Epithelial cell of esophagus (primary cell): ENCODE measurements around the gene ARHGEF28.

Experiments
- DNase-seq: peaks from one replicate; pipeline ENCODE4 v3.0.0; 2010; ENCODE audit warnings: low read depth
- H3K4me3 ChIP-seq: 2 replicates; pipeline ENCODE4 v1.5.1; 2011; ENCODE audit warnings: mild to moderate bottlenecking, low read length, control low read depth
- CTCF ChIP-seq: IDR thresholded peaks from 2 replicates; pipeline ENCODE4 v1.5.1; 2011; ENCODE audit warnings: low read depth, mild to moderate bottlenecking, low read length, control low read depth, inconsistent platforms; ENCODE audit not compliant: insufficient read depth; ENCODE audit errors: missing control alignments

Gene ARHGEF28

GRCh38 chr5:73867345-73868335 is 241.6 kb downstream of the ARHGEF28 start:
- TF ChIP-seq CTCF, result no peak
- peak; percentile 42 for DNase-seq
- no peak overlapping the region for H3K4me3 ChIP-seq

- no peak overlapping the region for H3K4me3 ChIP-seq
- no peak for TF ChIP-seq CTCF
- peak; percentile 39 for DNase-seq
Observed at GRCh38 chr5:73883646-73884045, 257.6 kb downstream of the ARHGEF28 start.

GRCh38 chr5:73887688-73888087 is 261.7 kb downstream of the ARHGEF28 start:
- no peak overlapping the region for H3K4me3 ChIP-seq
- no peak for TF ChIP-seq CTCF
- no peak for DNase-seq

- no peak for DNase-seq
- TF ChIP-seq CTCF, result no peak
- H3K4me3 ChIP-seq, result no peak overlapping the region
Observed at GRCh38 chr5:73890569-73890968, 264.6 kb downstream of the ARHGEF28 start.

GRCh38 chr5:73892218-73892617 is 266.2 kb downstream of the ARHGEF28 start:
- no peak overlapping the region for H3K4me3 ChIP-seq
- no peak for TF ChIP-seq CTCF
- DNase-seq, result no peak

- no peak overlapping the region for H3K4me3 ChIP-seq
- peak; percentile 68 for DNase-seq
- TF ChIP-seq CTCF, result no peak
Observed at GRCh38 chr5:73892806-73893205, 266.8 kb downstream of the ARHGEF28 start.

- no peak for TF ChIP-seq CTCF
- no peak for DNase-seq
- H3K4me3 ChIP-seq, result no peak overlapping the region
Observed at GRCh38 chr5:73893813-73894212, 267.8 kb downstream of the ARHGEF28 start.
